Measurements from ENCODE around the gene DIP2C.
"Not testable (repeated sequence)": the region's sequence is repeated elsewhere in the genome, so short reads cannot be mapped to it uniquely, and the experiment has no call there.

The DIP2C gene

DNA sequence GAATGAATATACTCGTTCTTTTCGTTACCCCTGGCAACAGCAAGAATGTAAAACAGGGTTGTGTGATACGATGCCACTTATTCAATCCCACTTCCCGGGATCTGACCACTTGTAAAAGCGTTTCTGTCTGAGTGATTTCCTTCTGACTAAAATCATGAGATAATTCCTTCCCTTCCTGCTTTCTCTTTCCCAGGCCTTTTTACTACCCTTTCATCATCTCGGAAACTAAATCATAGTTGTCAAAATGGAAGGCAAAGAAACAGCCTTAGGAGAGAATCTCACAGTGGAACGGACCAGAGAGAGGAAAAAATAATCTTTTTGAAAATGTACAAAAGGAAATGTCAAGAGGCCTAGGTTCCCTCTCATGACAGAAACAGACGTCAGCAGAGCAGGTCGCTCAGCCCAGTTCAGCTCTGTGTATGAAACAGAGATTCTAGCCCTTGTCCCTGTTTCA, 29.8 kb downstream of the DIP2C start:
- no peak for DNase-seq (ENCODE audit: low read depth in 3 of 3)

DNA sequence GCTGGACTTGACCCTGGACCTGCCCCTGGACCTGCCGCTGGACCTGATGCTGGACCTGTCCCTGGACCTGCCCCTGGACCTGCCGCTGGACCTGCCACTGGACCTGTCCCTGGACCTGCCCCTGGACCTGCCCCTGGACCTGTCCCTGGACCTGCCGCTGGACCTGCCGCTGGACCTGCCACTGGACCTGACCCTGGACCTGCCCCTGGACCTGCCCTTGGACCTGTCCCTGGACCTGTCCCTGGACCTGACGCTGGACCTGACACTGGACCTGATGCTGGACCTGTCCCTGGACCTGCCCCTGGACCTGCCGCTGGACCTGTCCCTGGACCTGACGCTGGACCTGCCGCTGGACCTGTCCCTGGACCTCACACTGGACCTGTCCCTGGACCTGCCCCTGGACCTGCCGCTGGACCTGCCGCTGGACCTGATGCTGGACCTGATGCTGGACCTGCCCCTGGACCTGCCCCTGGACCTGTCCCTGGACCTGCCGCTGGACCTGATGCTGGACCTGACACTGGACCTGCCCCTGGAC, 31.6 kb downstream of the DIP2C start:
- DNase-seq (ENCODE audit: low read depth in 3 of 3): not testable (repeated sequence)

- DNase-seq (ENCODE audit: low read depth in 3 of 3): no peak
Observed at GRCh38 chr10:656883-657282, 32.6 kb downstream of the DIP2C start.

DNA sequence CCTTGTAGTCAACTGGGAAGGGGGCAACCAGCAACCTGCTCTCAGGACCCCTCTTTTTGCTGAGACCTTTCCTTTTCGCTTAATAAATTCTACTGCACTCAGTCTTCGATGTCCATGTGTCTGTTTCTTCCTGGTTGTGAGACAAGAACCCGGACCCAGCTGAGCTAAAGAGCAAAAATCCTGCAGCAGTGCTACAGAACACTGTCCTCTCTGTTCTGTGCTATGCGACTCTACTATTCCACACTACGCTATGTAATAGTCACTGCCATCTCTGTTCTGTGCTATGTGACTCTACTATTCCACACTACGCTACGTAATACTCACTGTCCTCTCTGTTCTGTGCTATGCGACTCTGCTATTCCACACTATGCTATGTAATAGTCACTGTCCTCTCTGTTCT, 34.3 kb downstream of the DIP2C start:
- DNase-seq (ENCODE audit: low read depth in 3 of 3): no peak

DNA sequence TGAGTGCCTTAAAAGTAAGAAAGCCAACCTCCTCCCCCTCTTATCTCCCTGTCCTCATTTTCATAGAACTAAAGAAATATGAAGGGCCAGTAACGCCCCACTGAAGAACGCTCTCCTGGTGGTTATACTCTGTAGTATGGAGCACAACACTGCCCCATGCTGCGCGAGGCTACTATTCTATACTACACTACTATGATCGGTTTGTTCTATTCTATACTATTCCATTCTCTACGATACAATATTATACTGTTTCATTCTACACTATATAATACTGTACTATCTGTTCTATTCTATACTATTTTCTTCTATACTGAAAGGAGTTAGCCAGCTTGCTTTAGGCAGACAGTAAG, 34.8 kb downstream of the DIP2C start:
- no peak for DNase-seq (ENCODE audit: low read depth in 3 of 3)

DNA sequence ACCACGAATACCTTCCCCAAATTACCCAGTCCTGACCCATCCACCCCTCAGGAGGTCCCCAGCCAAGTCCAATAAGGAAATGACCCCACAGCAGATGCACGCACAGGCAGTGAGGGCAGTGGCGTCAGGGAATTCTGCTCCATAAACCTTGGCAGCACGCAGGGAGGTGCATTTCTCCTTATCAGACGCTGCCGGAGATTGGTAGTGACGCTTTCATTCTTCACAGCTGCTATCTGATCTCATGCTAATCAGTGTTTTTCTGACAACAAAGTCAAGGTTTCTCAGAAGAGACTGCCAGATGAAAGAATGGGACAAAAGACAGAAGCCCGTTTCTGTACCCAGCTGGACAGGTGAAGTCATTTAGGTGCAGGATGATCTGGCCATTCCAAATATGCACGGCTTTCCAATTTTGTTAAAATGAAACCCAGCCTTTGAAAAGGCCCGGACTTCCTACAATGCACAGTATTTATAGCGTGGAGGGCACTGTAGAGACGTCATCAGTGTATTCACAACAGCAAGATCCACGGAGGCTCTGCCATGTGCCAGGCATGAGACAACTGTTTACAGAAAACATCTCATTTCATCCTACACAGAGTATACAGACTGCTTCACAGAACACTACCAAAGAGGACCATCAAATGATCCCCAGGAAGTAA, 35.3 kb downstream of the DIP2C start:
- DNase-seq (ENCODE audit: low read depth in 3 of 3): no peak

DNA sequence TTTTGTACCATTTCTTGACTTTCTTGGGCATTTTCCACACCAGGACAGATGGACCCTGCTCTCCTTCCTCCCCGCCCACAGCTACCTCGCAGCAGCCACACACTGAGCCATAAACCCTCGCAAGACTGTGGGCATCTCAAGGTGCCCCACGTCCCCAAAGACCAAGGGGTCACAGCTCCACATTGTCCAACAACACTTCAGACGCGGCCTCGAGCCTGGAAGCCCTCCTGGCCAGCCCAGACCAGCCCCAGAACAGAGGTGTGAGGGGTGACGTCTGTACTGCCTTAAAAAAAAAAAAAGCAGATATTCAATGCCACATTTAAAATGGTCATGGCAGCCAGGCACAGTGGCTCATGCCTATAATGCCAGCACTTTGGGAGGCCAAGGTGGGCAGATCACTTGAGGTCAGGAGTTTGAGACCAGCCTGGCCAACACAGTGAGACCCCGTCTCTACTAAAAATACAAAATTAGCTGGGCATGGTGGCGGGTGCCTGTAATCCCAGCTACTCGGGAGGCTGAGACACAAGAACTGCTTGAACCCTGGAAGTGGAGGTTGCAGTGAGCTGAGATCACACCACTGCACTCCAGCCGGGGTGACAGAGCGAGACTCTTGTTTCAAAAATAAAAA, 36.5 kb downstream of the DIP2C start:
- DNase-seq (ENCODE audit: low read depth in 3 of 3): not testable (repeated sequence)

GRCh38 chr10:652233-652632, 37.2 kb downstream of the DIP2C start:
- DNase-seq (ENCODE audit: low read depth in 3 of 3): no peak

GRCh38 chr10:651692-652091, 37.8 kb downstream of the DIP2C start:
- no peak for DNase-seq (ENCODE audit: low read depth in 3 of 3)

- no peak for DNase-seq (ENCODE audit: low read depth in 3 of 3)
Observed at GRCh38 chr10:650886-651615, 38.4 kb downstream of the DIP2C start.

- DNase-seq (ENCODE audit: low read depth in 3 of 3): no peak
Observed at GRCh38 chr10:650441-650851, 39.0 kb downstream of the DIP2C start.

DNA sequence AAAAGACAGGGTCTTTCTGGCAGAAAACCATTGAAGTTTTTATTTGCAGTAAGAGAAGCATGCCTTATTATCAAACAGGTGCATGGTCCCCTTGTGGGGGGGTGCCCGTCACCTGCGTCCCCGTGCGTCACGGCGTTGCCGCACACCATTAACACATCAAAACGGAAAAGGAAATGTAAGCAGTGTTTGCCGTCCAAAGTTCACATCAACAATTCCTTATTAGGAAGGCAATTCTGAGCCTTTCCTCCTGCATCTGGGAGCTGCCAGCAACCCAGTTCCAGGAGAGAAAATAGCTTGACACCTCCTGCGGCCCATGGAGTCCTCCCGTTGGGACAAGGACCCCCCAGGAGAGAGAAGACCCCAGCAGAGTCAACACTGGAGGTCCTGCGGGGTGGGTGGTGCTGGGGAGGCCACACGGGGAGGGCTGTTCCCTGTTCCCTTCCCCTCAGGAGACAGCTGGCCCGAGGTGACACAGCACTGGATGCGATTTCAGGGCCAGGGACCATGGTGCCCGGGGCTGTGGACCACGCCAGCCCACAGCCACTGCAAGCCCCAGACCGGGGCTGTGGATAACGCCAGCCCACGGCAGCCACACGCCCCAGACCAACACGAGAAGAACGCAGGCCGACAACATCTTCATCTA, 39.5 kb downstream of the DIP2C start:
- DNase-seq (ENCODE audit: low read depth in 3 of 3): no peak

DNA sequence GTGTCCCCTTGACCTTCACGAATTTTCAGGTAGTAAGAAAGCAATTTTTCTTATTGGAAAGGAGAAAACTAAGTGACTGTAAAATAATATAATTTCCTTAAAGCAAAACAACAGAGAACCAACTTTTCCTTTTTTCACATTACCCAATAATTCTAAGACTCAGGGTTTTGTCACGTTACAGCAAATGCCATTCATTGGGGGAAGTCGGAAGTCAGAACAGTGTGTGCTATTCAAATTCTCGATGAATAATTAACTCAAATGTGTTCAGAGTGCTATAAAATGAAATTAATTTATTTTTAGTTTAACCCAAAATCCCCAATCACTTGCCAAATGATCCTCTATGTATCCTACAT, 40.0 kb downstream of the DIP2C start:
- DNase-seq (ENCODE audit: low read depth in 3 of 3): no peak

GRCh38 chr10:647019-647418, 42.4 kb downstream of the DIP2C start:
- DNase-seq (ENCODE audit: low read depth in 3 of 3): not testable (repeated sequence)

DNA sequence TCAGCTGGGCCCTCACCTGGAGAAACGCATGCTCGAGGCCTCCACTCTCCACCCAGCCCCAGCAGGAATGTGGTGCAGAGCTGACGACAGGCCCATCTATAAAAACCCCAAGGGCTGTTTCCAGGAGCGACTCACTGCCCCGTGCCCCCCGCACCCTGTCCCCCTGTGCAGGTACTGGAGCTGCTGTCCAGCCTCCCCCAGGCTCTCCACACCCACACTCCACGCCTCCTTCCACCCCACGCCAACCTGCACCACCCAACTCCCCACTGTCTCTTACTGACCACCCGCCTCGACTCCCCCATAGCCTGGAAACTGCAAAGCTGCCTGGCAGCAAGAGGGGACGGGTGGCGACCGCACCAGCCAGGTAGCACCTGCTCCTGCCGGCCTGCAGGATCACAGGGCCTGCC, 43.3 kb downstream of the DIP2C start:
- DNase-seq (ENCODE audit: low read depth in 3 of 3): no peak

GRCh38 chr10:644943-645334, 44.5 kb downstream of the DIP2C start:
- no peak for DNase-seq (ENCODE audit: low read depth in 3 of 3)

DNA sequence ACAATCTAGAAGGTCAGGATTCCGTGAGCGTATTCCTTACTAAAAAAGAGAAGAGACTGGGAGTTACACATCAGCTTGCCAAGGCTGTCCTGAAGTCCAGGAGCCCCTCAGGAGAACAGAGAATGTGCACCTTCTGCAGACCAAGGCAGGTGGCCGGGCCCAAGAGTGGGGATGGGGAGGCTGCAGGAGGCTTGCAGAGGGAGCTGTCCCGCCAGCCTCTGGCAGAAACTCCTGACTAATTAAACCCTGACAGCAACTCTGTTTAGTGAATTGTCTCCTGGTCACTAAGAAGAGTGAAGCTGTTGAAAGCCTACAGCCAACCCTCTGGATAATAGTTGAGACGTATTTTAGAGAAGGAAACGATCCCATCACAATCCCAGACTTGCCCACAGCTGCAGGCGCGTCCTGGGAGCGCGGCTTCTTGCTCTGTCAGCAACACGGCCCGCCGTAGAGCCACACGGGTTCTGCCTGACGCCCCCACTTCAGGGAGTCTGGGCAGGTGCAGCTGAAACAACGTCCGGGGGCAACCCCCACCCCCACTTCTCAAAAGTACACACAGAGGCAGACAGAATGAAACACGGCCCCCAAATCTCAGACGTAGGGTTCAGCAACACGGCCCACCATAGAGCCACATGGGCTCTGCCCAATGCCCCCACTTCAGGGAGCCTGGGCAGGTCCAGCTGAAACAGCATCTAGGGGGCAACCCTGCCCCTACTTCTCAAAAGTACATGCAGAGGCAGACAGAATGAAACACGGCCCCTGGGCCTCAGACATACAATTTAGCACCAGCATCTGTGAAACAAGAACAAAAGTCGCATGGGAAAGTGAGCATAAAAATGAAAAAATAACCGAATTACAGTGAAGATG, 45.2 kb downstream of the DIP2C start:
- DNase-seq (ENCODE audit: low read depth in 3 of 3): no peak

DNA sequence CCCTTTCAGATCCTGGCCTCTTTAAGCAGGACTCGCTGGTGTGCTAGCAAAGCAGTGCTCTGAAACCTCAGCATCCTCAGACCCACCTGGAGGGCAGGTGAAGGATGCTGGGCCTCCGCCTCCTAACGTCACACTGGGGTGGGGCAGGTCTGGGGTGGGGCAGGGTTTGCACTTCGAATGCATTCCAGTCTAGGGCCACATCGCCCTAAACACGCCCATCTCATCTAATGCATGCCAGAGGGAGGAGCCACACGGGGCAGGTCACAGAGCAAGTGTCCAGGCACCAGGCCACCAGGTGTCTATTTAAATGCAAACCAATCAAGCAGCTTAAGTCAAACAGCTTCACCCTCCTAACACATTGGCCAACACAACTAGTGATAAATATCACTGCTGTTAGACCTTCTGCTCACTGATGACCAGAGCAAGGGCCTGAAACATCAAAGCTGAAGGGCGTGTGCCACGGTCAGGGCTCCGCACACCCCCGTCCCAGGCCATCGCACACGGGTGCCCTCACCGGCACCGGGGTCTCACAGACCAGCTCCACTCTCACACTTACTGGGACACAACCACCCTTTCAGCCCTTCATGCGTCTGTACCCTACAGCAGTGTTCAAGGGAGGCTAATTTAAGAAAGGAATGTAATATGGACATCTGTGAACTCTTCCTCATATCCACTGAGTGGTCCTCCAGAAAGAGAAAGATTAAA, 47.1 kb downstream of the DIP2C start:
- DNase-seq (ENCODE audit: low read depth in 3 of 3): no peak

DNA sequence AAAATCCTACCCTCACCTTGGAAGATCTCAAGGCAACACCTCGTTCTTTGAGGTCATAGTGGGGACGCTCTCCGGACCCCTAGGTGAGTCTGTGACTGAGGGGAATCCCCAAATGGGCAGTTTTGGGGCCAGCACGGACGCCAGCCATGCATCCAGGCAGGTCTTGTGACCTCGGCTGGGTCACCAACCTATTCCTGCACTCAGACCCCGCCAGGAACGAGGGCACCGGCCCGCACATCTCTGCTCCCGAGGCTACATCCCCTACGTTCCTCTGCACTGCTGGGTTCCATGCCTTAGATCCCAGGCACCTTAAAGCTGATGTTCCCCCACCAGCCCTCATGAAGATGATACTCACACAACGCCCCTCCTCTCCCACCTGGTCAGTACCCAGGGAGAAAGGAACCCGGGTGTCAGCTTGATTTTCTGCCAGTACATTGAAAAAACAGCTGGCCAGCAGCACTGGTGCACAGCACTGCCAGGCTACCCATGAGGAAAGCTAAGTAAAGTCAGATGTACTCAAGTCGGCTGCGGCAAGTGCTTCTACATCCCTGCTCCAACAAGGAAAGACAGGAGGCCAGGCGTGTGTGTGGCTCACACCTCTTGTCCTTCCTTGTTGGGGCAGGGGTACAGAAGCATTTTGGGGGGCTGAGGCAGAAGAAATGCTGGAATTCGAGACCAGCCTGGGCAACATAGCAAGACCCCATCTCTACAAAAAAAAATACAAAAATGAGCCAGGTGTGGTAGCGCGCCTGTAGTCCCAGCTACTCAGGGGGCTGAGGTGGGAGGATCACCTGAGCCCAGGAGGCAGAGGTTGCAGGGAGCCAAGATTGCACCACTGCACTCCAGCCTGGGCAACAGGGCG, 48.1 kb downstream of the DIP2C start:
- DNase-seq (ENCODE audit: low read depth in 3 of 3): no peak

DNA sequence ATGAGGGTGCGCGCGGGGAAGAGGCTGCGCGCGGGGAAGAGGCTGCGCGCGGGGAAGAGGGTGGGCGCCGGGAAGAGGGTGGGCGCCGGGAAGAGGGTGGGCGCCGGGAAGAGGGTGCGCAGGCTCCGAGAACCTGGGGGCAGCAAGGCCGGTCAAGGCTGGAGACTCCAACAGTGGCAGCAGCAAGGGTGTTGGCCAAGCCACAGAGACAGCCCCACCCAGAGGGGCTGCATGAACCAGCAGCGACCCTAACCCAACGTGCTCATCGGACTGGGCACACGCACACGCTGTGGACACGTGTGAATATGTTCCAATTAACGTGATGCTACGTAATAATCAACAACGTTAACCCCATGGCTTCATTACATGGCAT, 48.8 kb downstream of the DIP2C start:
- no peak for DNase-seq (ENCODE audit: low read depth in 3 of 3)
